T-cell (primary cell): ENCODE data around the gene SNX13. TPM values are rescaled to one million over a fixed set of nuclear protein-coding genes. Genes with fewer than 3 reads are reported as not detected.

Experiments
- ATAC-seq, 4 experiments: fragments of 200-7000 bp in 3 of 4; fragments of 150-1000 bp in 1 of 4; cut with Tn5 transposase; replicated peaks in 1 of 4; 1 replicate in 3 of 4; 2 replicates in 1 of 4; pipeline ENCODE4 v1.10.0; 2021; ENCODE audit warnings: moderate library complexity in 3 of 4, mild to moderate bottlenecking in 2 of 4, moderate number of reproducible peaks in 1 of 4
- CTCF ChIA-PET, 2 donors: fragments of 300-600 bp; sonication (Branson Sonifier 250); formaldehyde crosslinking; loops; one replicate each; lab custom pipeline; 2022; ENCODE audit warnings: antibody characterized with exemption in 2 of 2; lab: Charles Lee
- POLR2A ChIA-PET, 2 donors: fragments of 300-600 bp; sonication (Branson Sonifier 250); formaldehyde crosslinking; loops; one replicate each; lab custom pipeline; 2022; ENCODE audit warnings: antibody characterized with exemption in 2 of 2; lab: Charles Lee
- DNase-seq, 35 experiments: peaks; one replicate each; pipeline versions ENCODE4 v3.0.0 to v3.0.0-alpha.2; 2013 to 2023
- H3K27ac ChIP-seq: one replicate; pipeline ENCODE4 v1.5.1; 2013; ENCODE audit warnings: low read length
- H3K27me3 ChIP-seq, 2 experiments: replicated peaks in 1 of 2; 1 replicate in 1 of 2; 2 replicates in 1 of 2; pipeline versions ENCODE4 v1.6.1 to v1.7.0; 2013; ENCODE audit warnings: low read length in 1 of 2, mixed read lengths in 1 of 2; ENCODE audit not compliant: control insufficient read depth in 2 of 2, insufficient read depth in 2 of 2; ENCODE audit errors: extremely low read depth in 1 of 2
- H3K36me3 ChIP-seq, 2 donors: 1 replicate in 1 of 2; 2 replicates in 1 of 2; pipeline versions ENCODE4 v1.6.1 to v1.7.0; 2013; ENCODE audit warnings: low read length in 1 of 2; ENCODE audit not compliant: control insufficient read depth in 2 of 2, insufficient read depth in 1 of 2; ENCODE audit errors: extremely low read depth in 1 of 2
- H3K4me1 ChIP-seq, 2 experiments: 1 replicate in 1 of 2; 2 replicates in 1 of 2; pipeline versions ENCODE4 v1.6.1 to v1.7.0; 2013; ENCODE audit warnings: low read length in 2 of 2, mixed read lengths in 1 of 2; ENCODE audit not compliant: insufficient read depth in 2 of 2, control insufficient read depth in 1 of 2; ENCODE audit errors: extremely low read depth in 1 of 2
- H3K4me3 ChIP-seq, 2 donors: 1 replicate in 1 of 2; 2 replicates in 1 of 2; pipeline versions ENCODE4 v1.5.1 to v1.7.0; 2013; ENCODE audit warnings: mild to moderate bottlenecking in 2 of 2, low read length in 1 of 2, moderate library complexity in 1 of 2; ENCODE audit not compliant: control insufficient read depth in 1 of 2; ENCODE audit errors: extremely low read depth in 1 of 2
- H3K9me3 ChIP-seq: 2 replicates; pipeline ENCODE4 v1.7.0; 2013
- H3K27ac Mint-ChIP-seq, 2 donors: one replicate each; pipeline ENCODE4 v1.8.0; 2020 to 2021; ENCODE audit warnings: mild to moderate bottlenecking in 2 of 2, mixed read lengths in 2 of 2
- H3K27me3 Mint-ChIP-seq, 2 donors: one replicate each; pipeline ENCODE4 v1.8.0; 2021 to 2022; ENCODE audit warnings: mixed read lengths in 2 of 2
- H3K36me3 Mint-ChIP-seq: one replicate; pipeline ENCODE4 v1.8.0; 2021; ENCODE audit warnings: mixed read lengths
- H3K4me1 Mint-ChIP-seq, 3 donors: one replicate each; pipeline ENCODE4 v1.8.0; 2020 to 2022; ENCODE audit warnings: mixed read lengths in 3 of 3, mild to moderate bottlenecking in 1 of 3
- H3K4me3 Mint-ChIP-seq, 3 donors: one replicate each; pipeline ENCODE4 v1.8.0; 2020 to 2022; ENCODE audit warnings: mild to moderate bottlenecking in 3 of 3, mixed read lengths in 3 of 3, moderate library complexity in 3 of 3
- H3K9me3 Mint-ChIP-seq, 3 donors: one replicate each; pipeline ENCODE4 v1.8.0; 2020 to 2022; ENCODE audit warnings: mixed read lengths in 3 of 3
- WGBS: methylation state at CpG from one replicate; pipeline ENCODE4 v1.1.5; 2013; ENCODE audit warnings: missing lambda C conversion rate; ENCODE audit not compliant: insufficient coverage; 5-methylcytosine and 5-hydroxymethylcytosine counted together
- total RNA-seq, 35 experiments: library from RNA in 6 of 35; stranded (reverse) in 6 of 35; fragments of 120-200 nt in 1 of 35; gene quantifications; one replicate each; pipeline versions ENCODE4 v1.2.1 to v1.2.4 and lab custom pipeline; 2013 to 2026

Gene SNX13
- total RNA-seq, 5 donors from 2014 or later (not counting 1 experiment from before 2014, with no cell fraction given): 29.4 to 34.1 (median 33.1) TPM

GRCh38 chr7:17846935-17847334 is 93.4 kb downstream of the SNX13 start:
- Mint-ChIP-seq H3K4me3 (no peak overlapping the region), H3K36me3 (peaks cover 72% of the 10 kb centered on the region), H3K27me3 (no peaks in the 10 kb centered on the region), H3K4me1 (peaks cover 25 to 34% (median 33%) of the 10 kb centered on the region in 3 donors), H3K9me3 (peaks cover 0 to 2% (median 0%) of the 10 kb centered on the region in 3 donors), H3K27ac (no peak overlapping the region)
- CTCF ChIA-PET: interaction anchor here in 1 of 2 donors (0.6 kb wide), 1 partner anchor 40 kb away, joined by 3 read pairs; no protein-coding TSS in a partner anchor
- no peaks in the 10 kb centered on the region for H3K4me1 ChIP-seq
- H3K27me3 ChIP-seq: no peaks in the 10 kb centered on the region
- POLR2A ChIA-PET: interaction anchor here in 1 of 2 donors (0.6 kb wide), 1 partner anchor 1375 kb away, joined by 3 read pairs; no protein-coding TSS in a partner anchor
- no peaks in the 10 kb centered on the region for H3K9me3 ChIP-seq
- no CpG with 5 or more reads among the region's 5 CpGs for WGBS
- H3K4me3 ChIP-seq: no peak overlapping the region
- DNase-seq (no peak), ATAC-seq (no peak)
- peaks cover 0 to 29% of the 10 kb centered on the region in 2 donors for H3K36me3 ChIP-seq
- no peak overlapping the region for H3K27ac ChIP-seq

- H3K27me3 Mint-ChIP-seq: no peaks in the 10 kb centered on the region
- ATAC-seq: no peak
- H3K4me3 ChIP-seq: no peak overlapping the region
- peaks cover 0 to 36% of the 10 kb centered on the region in 2 donors for H3K36me3 ChIP-seq
- H3K27ac ChIP-seq: no peak overlapping the region
- no peak overlapping the region for H3K4me3 Mint-ChIP-seq
- H3K9me3 Mint-ChIP-seq: peaks cover 0 to 8% (median 0%) of the 10 kb centered on the region in 3 donors
- H3K27me3 ChIP-seq: no peaks in the 10 kb centered on the region
- H3K4me1 Mint-ChIP-seq: peaks cover 25 to 34% (median 28%) of the 10 kb centered on the region in 3 donors
- ChIA-PET CTCF (no interaction called here), POLR2A (no interaction called here)
- H3K4me1 ChIP-seq: no peaks in the 10 kb centered on the region
- DNase-seq: no peak
- WGBS: 100% methylated on average over 1 of the region's 4 CpGs
- no peaks in the 10 kb centered on the region for H3K9me3 ChIP-seq
- H3K36me3 Mint-ChIP-seq: peaks cover 71% of the 10 kb centered on the region
- H3K27ac Mint-ChIP-seq: no peak overlapping the region
These were observed 95.1 kb downstream of the SNX13 start for GRCh38 chr7:17845197-17845547.

GRCh38 chr7:17844514-17845196 is 95.6 kb downstream of the SNX13 start:
- peaks cover 72% of the 10 kb centered on the region for H3K36me3 Mint-ChIP-seq
- no CpG with 5 or more reads among the region's 3 CpGs for WGBS
- no peaks in the 10 kb centered on the region for H3K27me3 Mint-ChIP-seq
- ChIA-PET CTCF (no interaction called here), POLR2A (no interaction called here)
- Histone ChIP-seq H3K9me3 (no peaks in the 10 kb centered on the region), H3K4me3 (no peak overlapping the region), H3K4me1 (no peaks in the 10 kb centered on the region), H3K27ac (no peak overlapping the region), H3K36me3 (peaks cover 0 to 35% of the 10 kb centered on the region in 2 donors), H3K27me3 (no peaks in the 10 kb centered on the region)
- H3K9me3 Mint-ChIP-seq: peaks cover 0 to 8% (median 0%) of the 10 kb centered on the region in 3 donors
- ATAC-seq (no peak), DNase-seq (no peak)
- H3K4me1 Mint-ChIP-seq: peaks cover 25 to 34% (median 28%) of the 10 kb centered on the region in 3 donors
- no peak overlapping the region for H3K4me3 Mint-ChIP-seq
- no peak overlapping the region for H3K27ac Mint-ChIP-seq

GRCh38 chr7:17844022-17844421 is 96.3 kb downstream of the SNX13 start:
- no peaks in the 10 kb centered on the region for H3K9me3 ChIP-seq
- CTCF ChIA-PET: no interaction called here
- Mint-ChIP-seq H3K36me3 (peaks cover 72% of the 10 kb centered on the region), H3K4me1 (peaks cover 25 to 33% (median 28%) of the 10 kb centered on the region in 3 donors), H3K27ac (peak overlapping the region in 1 of 2 donors; percentile 36), H3K27me3 (no peaks in the 10 kb centered on the region), H3K4me3 (no peak overlapping the region), H3K9me3 (peaks cover 0 to 8% (median 0%) of the 10 kb centered on the region in 3 donors)
- H3K4me3 ChIP-seq: no peak overlapping the region
- H3K27ac ChIP-seq: no peak overlapping the region
- no CpG with 5 or more reads among the region's 4 CpGs for WGBS
- DNase-seq (no peak), ATAC-seq (no peak)
- H3K36me3 ChIP-seq: peaks cover 0 to 38% of the 10 kb centered on the region in 2 donors
- no peaks in the 10 kb centered on the region for H3K27me3 ChIP-seq
- POLR2A ChIA-PET: no interaction called here
- no peaks in the 10 kb centered on the region for H3K4me1 ChIP-seq

- ChIA-PET CTCF (no interaction called here), POLR2A (no interaction called here)
- Mint-ChIP-seq H3K4me3 (peak overlapping the region in 1 of 3 donors; percentile 18), H3K4me1 (peaks cover 25 to 31% (median 28%) of the 10 kb centered on the region in 3 donors), H3K9me3 (peaks cover 0 to 8% (median 0%) of the 10 kb centered on the region in 3 donors), H3K36me3 (peaks cover 69% of the 10 kb centered on the region), H3K27me3 (no peaks in the 10 kb centered on the region), H3K27ac (no peak overlapping the region)
- H3K27ac ChIP-seq: no peak overlapping the region
- ATAC-seq (no peak), DNase-seq (no peak)
- no peaks in the 10 kb centered on the region for H3K9me3 ChIP-seq
- H3K4me1 ChIP-seq: no peaks in the 10 kb centered on the region
- no peaks in the 10 kb centered on the region for H3K27me3 ChIP-seq
- H3K36me3 ChIP-seq: peaks cover 0 to 33% of the 10 kb centered on the region in 2 donors
- H3K4me3 ChIP-seq: no peak overlapping the region
These were observed 97.3 kb downstream of the SNX13 start for GRCh38 chr7:17843041-17843440.

- Histone ChIP-seq H3K4me3 (no peak overlapping the region), H3K27me3 (no peaks in the 10 kb centered on the region), H3K4me1 (no peaks in the 10 kb centered on the region), H3K27ac (no peak overlapping the region), H3K9me3 (no peaks in the 10 kb centered on the region), H3K36me3 (peaks cover 0 to 25% of the 10 kb centered on the region in 2 donors)
- Mint-ChIP-seq H3K36me3 (peaks cover 22% of the 10 kb centered on the region), H3K27me3 (no peaks in the 10 kb centered on the region), H3K27ac (no peak overlapping the region), H3K4me3 (no peak overlapping the region), H3K9me3 (no peaks in the 10 kb centered on the region), H3K4me1 (no peaks in the 10 kb centered on the region)
- ChIA-PET POLR2A (interaction anchor here in 1 of 2 donors (0.6 to 0.7 kb wide), 2 partner anchors 47 to 1996 kb away, joined by 3 to 4 read pairs; no protein-coding TSS in a partner anchor), CTCF (no interaction called here)
- DNase-seq (no peak), ATAC-seq (no peak)
These were observed 107.4 kb downstream of the SNX13 start for GRCh38 chr7:17832820-17833355.
